OCI-LY3 (cell line): ENCODE measurements around the gene CFAP47.

Experiments
- H2AFZ ChIP-seq: fragments of 200-600, 300-600 bp; shearing (Covaris generic); 2 replicates; pipeline ENCODE4 v1.6.0; 2014; ENCODE audit warnings: antibody characterized with exemption, low read depth, low read length
- H3K27ac ChIP-seq: fragments of 200-600, 300-600 bp; sonication (generic); 2 replicates; pipeline ENCODE4 v1.5.1; 2014; ENCODE audit warnings: mild to moderate bottlenecking, low read length, moderate library complexity, mixed read lengths
- H3K27me3 ChIP-seq: fragments of 200-600, 300-600 bp; sonication (generic); 2 replicates; pipeline ENCODE4 v1.6.1; 2014; ENCODE audit warnings: low read depth, low read length, mixed read lengths
- H3K36me3 ChIP-seq: fragments of 200-600, 300-600 bp; sonication (generic); replicated peaks from 2 replicates; pipeline ENCODE3; 2014; ENCODE audit warnings: low read depth, low read length, mixed read lengths
- H3K4me1 ChIP-seq: fragments of 300-600, 200-600 bp; sonication (generic); 2 replicates; pipeline ENCODE4 v1.6.1; 2014; ENCODE audit warnings: low read length, mixed read lengths
- H3K4me2 ChIP-seq: fragments of 200-600, 300-600 bp; sonication (generic); 2 replicates; pipeline ENCODE4 v1.6.1; 2014; ENCODE audit warnings: low read length, mixed read lengths
- H3K4me3 ChIP-seq: fragments of 300-600, 200-600 bp; sonication (generic); 2 replicates; pipeline ENCODE4 v1.5.1; 2014; ENCODE audit warnings: antibody characterized with exemption, mild to moderate bottlenecking, low read length, moderate library complexity
- H3K79me2 ChIP-seq: fragments of 300-600, 200-600 bp; shearing (Covaris generic); 2 replicates; pipeline ENCODE4 v1.6.1; 2014; ENCODE audit warnings: mild to moderate bottlenecking, low read length, mixed read lengths
- H3K9ac ChIP-seq: fragments of 300-600, 200-600 bp; shearing (Covaris generic); 2 replicates; pipeline ENCODE4 v1.6.0; 2014; ENCODE audit warnings: mild to moderate bottlenecking, low read length, moderate library complexity
- H3K9me3 ChIP-seq: fragments of 200-600, 300-600 bp; shearing (Covaris generic); 2 replicates; pipeline ENCODE4 v1.6.1; 2014; ENCODE audit warnings: low read length, mixed read lengths; ENCODE audit not compliant: insufficient read depth
- H4K20me1 ChIP-seq: fragments of 200-600, 300-600 bp; sonication (generic); 2 replicates; pipeline ENCODE4 v1.6.1; 2016; ENCODE audit warnings: low read length, mixed read lengths; ENCODE audit not compliant: insufficient read depth
- CTCF ChIP-seq: fragments of 200-600, 300-600 bp; sonication (generic); IDR thresholded peaks from 2 replicates; pipeline ENCODE4 v1.5.1; 2014; ENCODE audit warnings: antibody characterized with exemption, low read length, low read depth
- EZH2phosphoT487 ChIP-seq: fragments of 200-600 bp; shearing (Covaris generic); IDR thresholded peaks from 2 replicates; pipeline ENCODE4 v1.6.1; 2018; ENCODE audit warnings: antibody characterized with exemption, mixed run types, low read depth

The CFAP47 gene

GRCh38 chrX:36007207-36007606, 87.7 kb downstream of the CFAP47 start:
- Histone ChIP-seq H2AFZ (no peak overlapping the region), H3K79me2 (no peaks in the 10 kb centered on the region), H3K9ac (no peak overlapping the region), H3K27ac (no peak overlapping the region), H3K27me3 (no peaks in the 10 kb centered on the region), H3K4me3 (no peak overlapping the region), H3K9me3 (no peaks in the 10 kb centered on the region), H4K20me1 (no peaks in the 10 kb centered on the region), H3K4me2 (no peak overlapping the region), H3K4me1 (peaks cover 3% of the 10 kb centered on the region; the same call in 1 of the 2 replicates), H3K36me3 (no peaks in the 10 kb centered on the region)
- no peak for TF ChIP-seq EZH2phosphoT487
- TF ChIP-seq CTCF: no peak

GRCh38 chrX:36019125-36019524, 99.6 kb downstream of the CFAP47 start:
- Histone ChIP-seq H3K9me3 (no peaks in the 10 kb centered on the region), H3K27ac (no peak overlapping the region), H4K20me1 (no peaks in the 10 kb centered on the region), H3K4me3 (no peak overlapping the region), H2AFZ (no peak overlapping the region), H3K9ac (no peak overlapping the region), H3K27me3 (no peaks in the 10 kb centered on the region), H3K79me2 (no peaks in the 10 kb centered on the region), H3K4me1 (no peaks in the 10 kb centered on the region), H3K4me2 (no peak overlapping the region), H3K36me3 (no peaks in the 10 kb centered on the region)
- TF ChIP-seq EZH2phosphoT487 (no peak), CTCF (no peak)

- Histone ChIP-seq H3K36me3 (no peaks in the 10 kb centered on the region), H3K4me2 (no peak overlapping the region), H3K4me1 (no peaks in the 10 kb centered on the region), H3K9me3 (no peaks in the 10 kb centered on the region), H3K27ac (no peak overlapping the region), H3K9ac (no peak overlapping the region), H3K79me2 (no peaks in the 10 kb centered on the region), H3K27me3 (no peaks in the 10 kb centered on the region), H3K4me3 (no peak overlapping the region), H2AFZ (no peak overlapping the region), H4K20me1 (no peaks in the 10 kb centered on the region)
- no peak for TF ChIP-seq CTCF
- no peak for TF ChIP-seq EZH2phosphoT487
Measured at GRCh38 chrX:36035550-36035949, 116.0 kb downstream of the CFAP47 start.

- Histone ChIP-seq H3K9me3 (no peaks in the 10 kb centered on the region), H3K27me3 (no peaks in the 10 kb centered on the region), H3K4me3 (no peak overlapping the region), H3K4me2 (no peak overlapping the region), H3K36me3 (no peaks in the 10 kb centered on the region), H3K27ac (no peak overlapping the region), H3K9ac (no peak overlapping the region), H3K79me2 (no peaks in the 10 kb centered on the region), H3K4me1 (peaks cover 3% of the 10 kb centered on the region; the same call in 1 of the 2 replicates), H4K20me1 (no peaks in the 10 kb centered on the region), H2AFZ (no peak overlapping the region)
- TF ChIP-seq CTCF (no peak), EZH2phosphoT487 (no peak)
Measured at GRCh38 chrX:36062778-36063177, 143.2 kb downstream of the CFAP47 start.
